Stimulated activated CD8-positive, alpha-beta memory T cell treated with anti-CD3 and anti-CD28 coated beads, Interleukin-12 subunit alpha, Interleukin-12 subunit beta, amount 100 ng/mL, for 4 hours (primary cell): Measurements from ENCODE around the gene SCP2.

Source experiments
- DNase-seq: peaks from one replicate; pipeline ENCODE4 v3.0.0-alpha.2; 2020; ENCODE audit warnings: low read depth

SCP2 gene

GRCh38 chr1:53083636-53084588, 156.8 kb downstream of the SCP2 start:
- no peak for DNase-seq

GRCh38 chr1:53084589-53084971, 157.5 kb downstream of the SCP2 start:
- DNase-seq = no peak

GRCh38 chr1:53085405-53085804, 158.3 kb downstream of the SCP2 start:
- DNase-seq = no peak

- DNase-seq = no peak
These were observed 159.5 kb downstream of the SCP2 start for GRCh38 chr1:53086491-53087070.

- DNase-seq = no peak
These were observed 160.5 kb downstream of the SCP2 start for GRCh38 chr1:53087332-53088285.

DNA sequence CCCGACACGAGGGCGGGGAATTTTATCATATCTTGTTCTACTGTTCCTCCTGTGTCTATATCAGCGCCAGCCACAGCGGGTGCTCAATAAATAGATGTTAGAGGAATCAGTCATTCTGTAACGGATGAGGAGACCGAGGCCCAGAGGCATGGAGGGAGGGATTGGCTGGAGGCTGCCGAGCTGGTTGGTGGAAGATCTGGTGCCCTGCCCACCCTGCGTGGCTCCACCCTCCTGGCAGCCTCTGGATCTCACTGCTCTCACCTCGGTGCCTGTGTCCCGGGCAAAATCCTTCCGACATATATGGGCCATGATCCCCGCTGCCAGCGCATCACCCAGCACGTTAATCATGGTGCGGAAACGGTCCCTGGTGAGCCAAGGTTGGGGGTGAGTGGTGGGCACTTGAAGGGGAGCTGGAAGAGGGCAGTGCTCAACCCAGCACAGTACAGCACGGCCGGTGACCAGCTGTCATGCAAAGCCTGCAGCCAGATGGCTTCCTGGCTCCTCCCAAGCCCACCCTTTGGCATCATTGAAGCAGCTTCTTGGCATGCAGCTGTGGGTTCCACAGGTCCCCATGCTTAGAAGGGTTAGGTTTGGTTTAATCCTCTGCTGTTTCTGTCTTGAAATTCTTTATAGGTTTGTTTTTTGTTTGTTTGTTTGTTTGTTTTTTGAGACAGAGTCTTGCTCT, 161.7 kb downstream of the SCP2 start:
- DNase-seq = no peak

DNA sequence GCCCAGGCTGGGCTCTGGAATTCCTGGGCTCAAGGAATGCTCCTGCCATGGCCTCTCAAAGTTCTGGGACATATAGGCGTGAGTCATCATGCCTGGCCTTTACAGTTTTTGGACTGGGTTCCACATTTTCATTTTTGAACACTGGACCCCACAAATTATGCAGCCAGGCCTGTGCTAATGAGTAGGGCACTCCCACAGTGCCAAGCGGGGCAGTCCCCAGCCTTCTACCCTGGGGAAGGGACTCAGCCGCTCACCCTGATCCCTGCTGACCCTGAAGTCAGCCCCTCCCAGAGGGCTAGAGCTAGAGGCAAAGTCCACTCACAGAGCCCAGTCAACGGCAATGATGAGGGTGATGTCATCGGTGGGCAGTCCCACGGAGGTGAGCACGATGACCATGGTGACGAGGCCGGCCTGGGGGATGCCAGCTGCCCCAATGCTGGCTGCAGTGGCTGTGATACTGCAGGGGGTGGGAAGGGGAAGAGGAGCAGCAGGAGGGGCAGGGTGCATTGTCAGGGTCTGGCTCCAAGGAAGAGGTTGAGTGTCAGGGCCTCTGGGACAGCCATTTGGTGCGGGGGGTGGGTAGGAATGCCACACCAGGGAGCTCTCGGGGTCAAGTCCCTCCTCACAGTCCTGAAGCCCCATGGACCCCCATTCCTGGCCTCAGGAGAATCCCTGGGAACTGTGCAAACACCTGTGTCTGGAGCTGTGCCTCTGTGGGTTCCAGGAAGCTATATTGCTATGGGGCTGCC, 162.6 kb downstream of the SCP2 start:
- no peak for DNase-seq

- DNase-seq = no peak
These were observed 163.4 kb downstream of the SCP2 start for GRCh38 chr1:53090227-53091147.

DNA sequence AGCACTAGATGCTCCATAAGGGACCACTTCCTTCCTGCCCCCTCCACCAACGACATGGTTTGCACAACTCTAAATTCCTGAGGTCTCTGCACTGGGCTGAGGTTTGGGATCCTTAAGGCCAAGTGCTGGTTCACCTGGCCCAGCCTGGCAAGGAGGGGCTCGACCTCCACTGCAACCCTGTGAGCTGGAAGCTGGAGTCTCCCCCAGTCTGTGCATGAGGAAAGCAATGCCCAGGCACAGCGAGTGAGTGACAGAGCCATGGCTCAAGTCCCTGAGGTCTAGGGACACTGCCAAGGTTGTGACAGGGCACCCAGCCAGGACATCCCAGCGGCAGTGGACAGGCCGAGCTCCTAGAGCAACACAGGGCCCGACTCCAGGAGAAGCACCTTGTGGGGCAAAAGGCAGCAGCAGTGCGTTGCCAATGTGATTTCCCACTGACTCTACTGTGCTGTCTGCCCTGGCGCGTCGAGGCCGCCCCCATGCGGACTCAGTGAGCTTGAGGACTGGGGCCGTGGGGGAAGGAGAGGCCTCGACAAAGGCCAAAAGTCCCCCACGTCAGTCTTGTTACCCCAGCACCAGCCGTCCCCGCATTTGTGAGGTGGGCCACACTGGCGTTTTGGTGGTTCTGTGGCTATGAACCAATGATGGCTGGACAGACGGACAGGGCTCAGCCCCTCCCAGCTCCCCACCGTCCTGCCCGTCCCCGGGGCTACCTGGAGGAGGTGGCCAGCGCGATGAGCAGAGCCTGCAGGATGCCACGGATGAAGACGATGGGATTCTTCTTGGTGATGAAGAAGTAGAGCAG, 165.0 kb downstream of the SCP2 start:
- no peak for DNase-seq

DNA sequence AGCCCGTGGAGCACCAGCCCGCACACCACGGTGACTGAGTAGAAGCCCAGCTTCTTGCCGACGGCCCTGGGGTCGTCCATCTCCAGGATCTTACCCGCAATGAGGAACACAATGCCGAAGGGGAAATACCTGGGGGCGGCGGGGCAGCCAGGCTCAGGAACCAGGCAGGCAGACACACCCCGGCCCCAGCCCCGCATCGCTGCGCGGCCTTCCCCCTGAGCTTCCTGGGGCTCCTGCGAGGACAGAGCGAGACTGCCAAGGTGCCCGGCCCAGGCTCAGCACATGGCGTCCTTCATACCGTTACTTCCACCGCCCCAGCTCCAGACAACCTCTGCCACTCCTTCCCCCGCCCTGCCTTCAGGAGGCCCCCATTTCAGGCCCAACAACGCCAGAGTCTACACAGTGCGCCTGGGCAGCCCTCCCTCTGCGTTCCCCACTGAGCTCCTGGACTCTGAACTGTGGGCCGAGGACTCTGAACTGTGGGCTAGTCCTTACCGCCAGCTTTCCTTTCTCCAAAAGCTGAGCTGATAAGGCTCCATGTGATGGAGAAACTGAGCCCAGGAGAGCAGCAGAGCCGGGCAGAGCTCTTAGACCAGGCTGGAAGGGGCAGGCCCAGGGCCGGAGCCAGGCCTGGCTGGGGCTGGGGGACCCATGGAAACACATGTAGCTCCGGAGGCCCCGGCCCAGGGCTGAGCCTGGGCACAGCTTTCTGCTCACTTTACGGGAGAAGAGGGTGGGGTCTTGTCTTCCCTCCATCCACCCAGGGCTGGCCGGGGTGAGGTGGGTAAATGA, 165.8 kb downstream of the SCP2 start:
- no peak for DNase-seq

GRCh38 chr1:53093451-53093754, 166.3 kb downstream of the SCP2 start:
- DNase-seq = no peak

GRCh38 chr1:53093778-53094532, 166.9 kb downstream of the SCP2 start:
- no peak for DNase-seq

GRCh38 chr1:53094533-53094919, 167.4 kb downstream of the SCP2 start:
- no peak for DNase-seq
